Suppressor macrophage (primary cell): ENCODE results near the gene ZNF275.
"Not testable (repeated sequence)": the region's sequence is repeated elsewhere in the genome, so short reads cannot be mapped to it uniquely, and the experiment has no call there.

ENCODE experiments used
- DNase-seq, 4 experiments: peaks; one replicate each; pipeline ENCODE4 v3.0.0-alpha.2; 2020 to 2022

The ZNF275 gene

DNA sequence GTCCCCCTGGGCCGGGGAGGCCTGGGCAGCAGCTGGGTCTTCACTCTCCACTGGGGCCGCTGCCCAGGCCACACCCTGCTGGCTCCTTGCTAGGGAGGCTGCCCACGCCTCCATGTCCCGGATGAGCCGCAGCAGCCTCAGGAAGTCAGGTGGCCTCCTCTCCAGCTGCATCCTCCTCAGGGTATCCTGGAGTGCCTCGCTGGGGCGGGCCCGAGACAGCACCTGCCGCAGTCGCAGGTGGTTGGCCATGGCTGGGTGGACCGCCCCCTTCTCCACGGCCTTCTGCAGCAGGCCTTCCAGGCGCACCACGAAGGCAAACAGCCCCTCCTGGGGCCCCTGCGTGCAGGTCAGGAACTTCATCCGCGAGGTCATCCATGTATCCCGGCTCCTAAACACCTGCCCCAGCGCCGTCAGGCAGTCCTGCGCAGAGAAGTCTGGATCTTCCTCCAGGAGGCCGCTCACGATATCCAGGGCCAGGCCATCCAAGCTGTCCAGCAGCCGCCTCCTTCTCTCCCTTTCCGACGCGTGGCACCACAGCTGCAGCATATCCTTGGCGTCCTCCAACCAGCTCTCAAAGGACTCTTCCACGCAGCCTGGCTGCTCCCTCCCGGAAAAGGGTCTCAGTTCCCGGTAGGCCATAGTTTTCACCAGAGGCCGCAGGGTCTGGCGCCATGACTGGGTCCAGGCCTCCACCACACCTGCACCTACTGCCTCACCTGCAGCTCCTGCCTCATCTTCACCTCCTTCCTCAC, 14.5 kb upstream of the ZNF275 start:
- no peak for DNase-seq

DNA sequence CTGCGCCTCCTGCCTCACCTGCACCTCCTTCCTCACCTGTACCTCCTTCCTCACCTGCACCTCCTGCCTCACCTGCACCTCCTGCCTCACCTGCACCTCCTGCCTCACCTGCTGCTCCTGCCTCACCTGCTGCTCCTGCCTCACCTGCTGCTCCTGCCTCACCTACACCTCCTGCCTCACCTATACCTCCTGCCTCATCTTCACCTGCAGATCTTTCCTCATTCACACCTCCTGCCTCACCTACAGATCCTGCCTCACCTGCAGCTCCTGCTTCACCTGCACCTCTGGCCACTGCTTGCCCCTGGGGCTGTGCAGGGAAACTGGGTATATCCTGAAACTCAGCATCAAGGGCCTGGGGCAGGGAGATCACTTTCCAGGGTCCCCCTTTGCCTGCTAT, 13.9 kb upstream of the ZNF275 start:
- DNase-seq, result not testable (repeated sequence)

DNA sequence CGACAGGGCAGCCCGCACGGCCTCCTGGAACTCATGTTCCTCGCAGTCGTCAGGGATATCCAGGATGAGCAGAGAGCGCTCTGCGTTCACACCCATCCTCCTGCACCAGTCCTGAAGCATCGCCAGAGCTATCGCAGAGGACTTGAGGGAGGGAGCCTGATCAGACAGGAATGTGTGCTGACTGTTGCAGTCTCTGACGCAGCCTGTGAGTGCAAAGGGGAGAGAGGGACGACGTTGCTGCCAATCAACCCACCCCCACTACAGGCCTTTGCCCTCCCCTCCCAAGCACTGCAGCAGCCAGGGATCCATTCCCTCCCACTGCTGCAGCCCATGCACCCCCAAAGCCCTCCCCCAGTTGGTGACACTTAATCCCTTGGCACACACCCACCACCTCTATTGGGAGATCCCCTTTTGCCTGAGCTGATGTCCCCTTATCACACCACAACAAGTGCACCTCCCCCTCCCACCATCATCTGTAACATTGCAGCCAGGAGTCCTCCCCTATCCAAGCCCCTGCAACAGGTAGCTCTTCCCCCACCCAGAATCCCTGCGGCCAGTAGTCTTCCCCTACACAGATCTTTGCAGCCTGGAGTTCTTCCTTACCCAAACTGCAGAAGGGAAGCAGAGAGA, 13.3 kb upstream of the ZNF275 start:
- no peak for DNase-seq

DNA sequence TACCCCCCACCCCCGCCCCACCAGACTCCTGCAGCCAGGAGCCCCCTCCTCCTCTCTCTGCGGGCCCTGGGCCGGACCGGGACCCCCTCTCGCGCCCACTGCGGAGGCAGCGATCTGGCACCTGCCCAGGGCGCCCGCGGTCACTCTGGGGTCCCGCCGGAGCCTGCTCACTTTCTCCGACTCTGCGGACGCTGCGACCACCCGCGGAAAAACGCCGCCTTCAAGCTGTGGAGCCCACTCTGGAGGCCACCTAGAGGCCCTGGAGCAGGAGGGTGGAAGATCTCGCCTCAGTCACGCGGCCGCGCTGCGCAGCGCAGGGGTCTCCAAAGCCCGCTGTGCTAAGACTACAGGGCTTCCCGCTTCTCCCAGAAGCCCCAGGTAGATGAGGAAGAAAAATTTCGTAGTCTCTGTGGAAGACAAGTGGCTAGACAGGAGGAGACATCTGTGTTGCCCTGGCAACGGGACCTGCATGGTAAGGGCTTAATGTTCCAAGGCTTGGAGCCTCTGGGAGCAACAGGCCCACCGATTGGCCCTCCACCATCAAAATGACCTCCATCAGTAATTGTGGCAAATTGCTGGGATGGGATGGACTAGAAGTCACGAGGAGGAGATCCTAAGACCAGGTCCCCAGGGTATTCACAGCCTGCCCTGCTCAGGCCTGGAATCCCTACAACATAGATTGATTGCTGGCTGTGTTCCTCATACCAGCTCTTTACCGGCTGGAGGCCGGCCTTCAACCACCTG, 12.4 kb upstream of the ZNF275 start, which contains the start of gene PNMA6F:
Gene PNMA6F, minus strand, starts transcription at position 387 of the 744 bp plus-strand sequence. CDS start 1,093 bp downstream, outside the sequence.
- DNase-seq, result no peak

DNA sequence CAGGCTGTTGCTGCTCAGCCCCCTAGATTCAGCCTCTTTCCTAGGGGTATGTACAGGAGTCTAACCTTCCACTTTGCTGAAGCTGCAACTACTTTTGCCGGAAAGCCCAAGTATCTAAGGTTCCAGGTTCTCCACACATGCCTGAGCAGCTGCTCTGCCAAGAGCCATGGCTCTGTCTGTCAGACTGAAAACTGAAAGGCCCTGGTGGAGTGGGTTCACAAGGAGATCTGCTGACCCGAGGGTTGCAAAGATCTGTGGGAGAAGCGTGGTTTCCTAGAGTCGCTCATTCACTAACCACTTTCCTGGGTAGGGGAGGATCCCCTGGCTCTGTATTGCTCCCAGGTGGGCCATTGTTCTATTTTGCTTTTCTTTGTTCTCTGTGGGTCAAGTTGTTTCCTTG, 6.4 kb upstream of the ZNF275 start:
- no peak for DNase-seq

DNA sequence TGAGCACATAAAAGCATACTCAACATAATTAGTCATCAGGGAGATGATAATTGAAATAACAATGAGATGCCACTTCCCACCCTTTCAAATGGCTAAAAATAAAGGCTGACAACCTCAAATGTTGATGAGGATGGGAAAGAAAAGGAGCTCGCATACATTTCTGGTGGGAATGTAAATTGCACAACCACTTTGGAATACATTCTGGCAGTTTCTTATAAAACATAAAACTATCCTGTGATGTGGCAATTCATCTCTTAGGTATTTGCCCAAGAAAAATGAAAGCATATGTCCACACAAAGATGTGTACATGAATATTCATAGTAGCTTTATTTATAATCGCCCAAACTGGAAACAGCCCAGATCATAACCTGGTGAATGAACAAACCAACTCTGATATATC, 687 bp upstream of the ZNF275 start:
- DNase-seq, result no peak

DNA sequence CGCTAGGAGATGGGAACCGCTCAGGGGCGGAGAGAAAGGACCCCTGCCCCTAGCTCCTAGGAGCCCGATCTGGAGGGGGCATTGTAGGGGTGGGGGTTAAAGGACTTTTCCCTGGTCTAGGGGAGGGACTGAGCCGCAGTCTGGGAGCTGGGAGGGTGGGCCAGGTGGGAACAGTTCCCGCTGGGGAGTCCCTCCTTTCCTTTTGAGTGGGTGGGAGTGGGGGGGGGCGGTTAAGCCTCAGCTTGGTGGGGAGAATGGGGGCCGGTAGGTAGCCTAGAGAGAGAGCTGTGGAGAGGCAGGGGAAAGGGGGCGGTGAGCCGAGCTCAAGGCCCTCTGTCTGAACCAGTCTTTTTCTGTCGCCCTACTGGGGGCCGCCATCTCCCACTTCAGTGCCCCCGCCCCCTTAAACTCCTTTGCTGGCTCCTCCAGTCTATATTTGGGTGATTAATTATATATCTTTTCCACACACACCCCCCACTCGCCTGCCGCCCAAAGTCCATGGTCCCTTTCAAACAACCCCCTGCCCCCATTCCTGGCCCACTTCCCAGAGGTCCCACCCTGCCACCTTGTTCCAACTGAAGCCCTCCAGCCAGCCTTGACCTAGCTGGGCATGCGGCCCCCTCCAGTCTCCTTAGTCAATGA, 822 bp downstream of the ZNF275 start:
- no peak for DNase-seq

DNA sequence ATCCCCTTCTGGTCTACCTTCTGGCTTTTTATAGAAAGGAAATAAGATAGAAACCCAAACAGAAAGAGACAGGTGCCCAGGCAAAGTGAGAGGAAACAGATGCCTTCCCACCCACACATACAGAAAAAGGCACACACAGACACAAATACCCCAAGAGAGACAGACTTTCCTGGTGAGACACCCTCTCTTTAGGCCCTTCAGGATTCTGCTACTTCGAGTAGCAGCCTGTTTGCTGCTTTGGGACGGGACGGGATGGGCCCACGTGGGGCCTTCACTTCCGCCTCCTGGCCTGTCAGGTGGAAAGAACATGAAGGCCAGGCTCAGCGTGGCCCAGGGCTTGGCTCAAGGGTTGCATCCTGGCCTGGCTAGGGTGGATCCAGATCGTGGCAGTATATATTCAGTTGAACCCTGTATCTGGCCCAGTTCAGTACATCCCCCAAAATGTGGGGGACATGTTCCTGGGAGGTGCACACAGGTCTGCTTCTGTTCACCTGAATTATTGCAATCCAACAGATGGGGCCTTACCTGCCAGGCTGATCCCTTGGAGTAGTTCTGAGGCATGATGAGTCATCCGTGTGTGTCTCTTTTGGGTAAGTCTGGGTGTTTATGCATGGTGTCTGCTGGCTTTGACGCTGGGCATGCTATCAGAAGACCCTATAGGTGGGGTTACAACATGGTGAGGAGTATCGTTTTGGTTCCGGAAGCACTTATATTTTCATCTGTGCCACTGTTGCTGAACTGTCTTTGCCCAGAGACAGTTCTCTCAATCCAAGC, 2.4 kb downstream of the ZNF275 start:
- no peak for DNase-seq

DNA sequence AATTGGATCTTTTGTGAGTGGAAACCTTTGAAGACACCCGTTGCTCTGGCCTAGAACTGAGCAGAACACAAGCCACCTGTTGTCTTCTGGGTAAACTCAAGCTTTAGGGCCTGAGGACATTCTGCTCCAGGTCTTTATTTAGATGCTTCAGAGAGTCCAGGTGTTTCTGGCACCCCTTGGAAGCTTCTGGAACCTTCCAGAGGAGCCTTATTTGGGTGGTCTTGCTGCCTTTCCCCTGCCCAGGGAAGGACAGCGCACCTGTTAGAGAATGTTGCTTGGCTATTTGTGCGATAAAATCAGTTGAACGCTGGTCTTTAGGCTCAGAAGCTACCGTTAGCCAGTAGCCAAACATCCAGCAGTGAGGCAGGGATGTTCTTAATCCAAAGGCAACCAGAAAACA, 3.0 kb downstream of the ZNF275 start:
- no peak for DNase-seq

DNA sequence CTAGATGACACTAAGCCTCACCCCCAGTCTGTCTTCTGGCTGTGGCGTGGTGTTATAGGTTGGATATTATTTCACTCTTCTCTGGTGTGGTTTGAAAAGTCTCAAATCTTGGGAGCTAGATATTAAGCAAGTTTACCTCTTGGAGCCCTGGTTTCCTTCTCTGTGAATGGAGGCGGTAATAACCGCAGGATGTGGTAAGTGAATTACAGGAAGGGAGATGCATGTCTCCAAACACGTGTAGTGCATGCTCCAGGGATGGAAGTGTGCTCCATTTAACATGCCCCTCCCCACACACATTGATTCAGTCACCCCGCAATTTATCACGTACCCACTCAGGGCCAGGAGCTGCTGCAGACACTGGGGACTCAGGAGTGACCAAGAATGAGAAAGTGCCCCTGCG, 4.9 kb downstream of the ZNF275 start:
- no peak for DNase-seq

DNA sequence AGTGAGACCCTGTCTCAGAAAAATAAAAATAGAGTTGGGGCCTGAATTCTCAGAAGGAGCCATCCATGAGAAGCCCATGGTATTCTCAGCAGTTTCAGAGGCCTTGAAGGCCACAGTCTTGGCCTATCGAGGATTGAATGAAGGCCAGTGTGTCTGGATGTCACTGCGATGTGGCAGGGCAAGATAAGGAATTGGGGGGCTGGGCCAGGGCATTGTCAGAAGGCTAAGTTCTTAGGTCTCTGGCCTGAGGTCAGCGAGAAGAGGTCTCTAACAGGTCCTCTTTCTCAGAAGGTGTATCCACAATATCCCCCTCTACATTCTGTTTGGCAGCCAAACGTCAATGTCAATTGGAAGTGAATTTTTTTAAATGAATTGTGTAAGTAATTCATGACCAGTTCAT, 5.7 kb downstream of the ZNF275 start:
- DNase-seq, result no peak

DNA sequence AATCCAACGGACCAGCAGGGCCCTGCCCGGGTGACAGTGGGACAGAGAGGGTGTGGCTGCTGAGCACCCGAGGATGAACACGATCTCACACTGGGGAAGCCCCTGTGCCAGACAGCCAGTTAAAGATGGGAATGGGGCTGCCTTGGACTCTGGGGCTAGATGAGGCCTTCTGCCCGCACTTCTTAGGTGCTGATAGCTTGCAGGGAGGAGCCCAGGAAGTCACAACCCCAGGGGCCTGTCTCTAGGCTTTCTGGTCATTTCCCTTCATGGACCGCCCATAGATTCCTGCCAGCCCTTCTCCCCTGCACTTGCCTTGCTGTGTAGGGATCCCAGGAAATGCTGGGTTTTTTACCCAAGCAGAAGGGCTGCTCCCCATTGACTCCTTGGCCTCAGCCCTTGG, 6.2 kb downstream of the ZNF275 start:
- DNase-seq, result no peak

DNA sequence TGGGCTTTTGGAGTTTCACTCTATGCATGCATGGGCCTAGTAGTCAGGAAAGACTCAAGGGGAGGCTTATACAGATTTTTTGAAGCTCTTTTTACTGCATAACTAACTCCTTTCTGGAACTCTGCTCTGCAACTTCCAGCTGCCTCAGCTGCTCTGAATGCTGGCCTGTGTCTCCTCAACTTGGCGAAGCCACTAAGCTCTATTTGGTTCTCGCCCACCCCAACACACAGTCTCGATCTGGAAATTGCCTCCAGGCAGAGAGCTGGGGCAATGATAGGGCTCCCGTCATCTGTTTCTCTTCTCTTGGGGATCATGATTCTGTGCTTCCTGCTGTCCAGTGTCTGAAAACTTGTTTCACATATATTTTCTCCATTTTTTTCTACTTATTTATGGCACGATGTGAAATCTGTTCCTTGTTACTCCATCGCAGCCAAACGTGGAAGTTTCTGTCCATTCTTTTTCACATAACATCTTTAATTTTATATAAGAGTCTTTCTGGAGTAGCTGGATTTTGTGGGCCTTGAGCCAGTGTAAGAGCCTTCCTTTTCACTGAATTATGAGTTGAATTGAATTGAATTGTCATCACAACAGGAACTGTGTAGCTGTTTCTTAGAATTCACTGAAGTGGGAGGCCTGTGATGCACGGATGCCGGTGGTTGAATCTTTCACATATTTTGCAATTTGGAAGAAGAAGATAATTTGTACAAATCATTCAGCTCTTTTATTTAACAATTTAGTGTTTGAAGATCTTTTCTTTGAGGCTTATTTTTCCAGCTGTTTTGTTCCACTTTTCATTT, 9.0 kb downstream of the ZNF275 start:
- no peak for DNase-seq

DNA sequence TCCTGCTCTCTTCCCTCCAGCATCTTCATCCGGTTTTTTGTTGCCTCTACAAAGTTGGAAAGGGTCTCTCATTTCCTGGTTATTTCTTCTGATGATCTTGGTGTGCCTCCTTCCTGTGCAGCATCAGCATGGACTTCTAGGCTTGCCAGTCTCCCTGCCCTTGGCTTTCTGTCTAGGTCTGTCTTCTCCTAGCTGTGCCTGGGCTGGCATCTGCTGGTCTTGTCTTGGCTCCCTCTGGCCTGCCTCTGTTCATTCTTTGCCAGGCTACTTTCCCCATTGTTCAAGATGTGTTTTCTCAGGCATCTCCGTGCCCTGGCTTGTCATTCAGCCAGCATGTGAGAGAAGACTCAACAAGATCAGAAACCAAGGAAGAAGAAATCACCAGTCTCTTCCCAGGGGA, 9.7 kb downstream of the ZNF275 start:
- DNase-seq, result no peak

DNA sequence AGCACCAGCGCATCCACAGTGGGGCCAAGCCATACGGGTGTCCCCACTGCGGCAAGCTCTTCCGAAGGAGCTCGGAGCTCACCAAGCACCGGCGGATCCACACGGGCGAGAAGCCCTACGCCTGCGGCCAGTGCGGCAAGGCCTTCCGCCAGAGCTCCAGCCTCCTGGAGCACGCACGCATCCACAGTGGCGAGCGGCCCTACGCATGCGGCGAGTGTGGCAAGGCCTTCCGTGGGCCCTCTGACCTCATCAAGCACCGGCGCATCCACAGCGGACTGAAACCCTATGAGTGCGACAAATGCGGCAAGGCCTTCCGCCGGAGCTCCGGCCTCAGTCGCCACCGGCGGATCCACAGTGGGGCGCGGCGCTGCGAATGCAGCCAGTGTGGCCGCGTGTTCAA, 13.6 kb downstream of the ZNF275 start:
- no peak for DNase-seq

DNA sequence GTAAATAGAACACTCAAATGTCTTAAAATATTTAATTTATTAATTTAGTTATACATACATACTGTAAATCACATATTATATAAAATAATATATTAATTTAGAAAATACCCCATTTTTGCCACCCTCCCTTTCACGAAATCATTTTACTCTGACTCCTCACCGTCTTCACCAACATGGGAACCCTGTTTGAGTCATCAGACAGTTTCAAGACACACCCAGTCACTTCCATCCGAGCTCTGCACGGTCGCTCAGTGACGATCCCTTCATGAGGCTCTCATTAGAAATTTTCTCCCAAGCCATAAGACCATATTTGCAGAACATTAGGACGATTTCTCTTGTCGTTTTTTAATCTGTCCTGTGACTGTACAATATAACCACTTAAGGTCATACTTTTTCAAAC, 14.5 kb downstream of the ZNF275 start:
- DNase-seq, result no peak

DNA sequence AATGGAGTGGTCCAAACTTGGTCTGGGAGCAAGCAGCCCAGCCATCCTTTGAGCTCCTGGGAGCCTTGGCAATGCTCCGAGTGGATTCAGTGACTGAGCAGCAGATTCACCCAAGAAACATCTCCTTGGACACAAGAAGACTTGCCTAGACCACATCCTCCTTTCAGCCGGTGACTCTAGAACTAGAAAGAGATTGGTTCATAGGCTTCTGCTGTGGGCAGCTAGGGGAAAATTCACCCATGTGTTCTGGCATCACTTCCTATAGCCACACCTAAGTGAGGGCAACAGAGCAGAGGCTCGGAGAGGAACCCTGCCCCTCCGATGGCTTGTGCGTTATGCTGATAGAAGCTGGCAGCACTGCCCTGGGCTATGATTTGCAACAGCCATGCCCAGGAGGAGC, 16.0 kb downstream of the ZNF275 start:
- no peak for DNase-seq

DNA sequence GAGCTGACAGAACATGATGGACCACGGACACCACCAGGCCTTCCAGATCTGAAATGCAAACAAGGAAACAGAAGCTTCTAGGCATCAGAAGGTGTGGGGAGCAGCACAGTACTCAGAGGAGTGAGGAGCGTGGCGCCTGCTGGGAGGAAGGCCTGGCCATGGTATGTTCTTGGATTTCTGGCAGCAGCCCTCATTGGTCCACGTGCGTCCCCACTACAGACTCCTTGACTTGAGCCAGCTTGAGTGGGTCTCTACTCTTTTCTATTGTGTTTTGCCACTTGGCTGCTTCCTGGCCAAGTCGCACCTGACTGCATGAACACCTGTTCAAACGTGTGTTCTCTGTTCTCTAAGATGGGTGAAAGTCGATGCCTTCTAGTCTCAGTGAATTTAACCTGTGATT, 18.0 kb downstream of the ZNF275 start:
- DNase-seq, result no peak

DNA sequence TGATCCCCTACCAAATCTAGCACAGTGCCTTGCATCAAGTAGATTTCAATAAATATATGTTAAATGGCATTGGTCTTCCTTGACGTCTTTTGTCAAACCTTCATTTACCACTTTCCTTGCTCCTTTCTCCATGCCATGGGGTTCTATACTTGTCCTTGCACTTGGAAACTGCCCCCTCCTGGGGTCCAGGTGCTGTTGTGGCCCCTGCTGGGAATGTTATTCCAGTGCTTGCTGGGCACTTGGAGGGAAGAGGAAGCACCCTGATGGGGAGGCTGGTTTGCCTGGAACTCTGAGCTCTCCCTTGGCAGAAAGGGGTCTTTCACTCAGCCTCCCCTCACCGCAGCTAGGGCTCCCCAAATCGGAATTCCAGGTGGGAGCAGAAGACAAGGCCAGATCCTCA, 18.9 kb downstream of the ZNF275 start:
- no peak for DNase-seq

DNA sequence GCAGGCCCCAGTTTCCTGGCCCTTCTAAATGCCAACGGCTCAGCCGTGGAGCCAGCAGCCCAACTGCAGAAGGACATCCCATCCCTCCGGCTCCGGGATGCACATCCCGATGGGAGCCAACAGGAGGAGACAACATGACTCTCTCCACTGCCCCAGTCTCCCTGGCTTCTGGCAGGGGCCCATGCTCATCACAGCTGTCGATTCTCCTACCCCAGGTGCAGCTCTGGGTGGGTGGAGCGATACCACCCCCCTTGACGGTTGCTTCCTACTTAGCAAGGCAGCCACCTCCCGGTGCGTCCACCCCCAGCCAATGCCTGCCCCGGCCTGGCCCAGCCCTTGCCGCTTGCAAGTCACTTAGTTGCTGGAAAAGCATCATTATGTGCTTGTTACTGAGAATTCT, 19.5 kb downstream of the ZNF275 start:
- DNase-seq, result no peak

DNA sequence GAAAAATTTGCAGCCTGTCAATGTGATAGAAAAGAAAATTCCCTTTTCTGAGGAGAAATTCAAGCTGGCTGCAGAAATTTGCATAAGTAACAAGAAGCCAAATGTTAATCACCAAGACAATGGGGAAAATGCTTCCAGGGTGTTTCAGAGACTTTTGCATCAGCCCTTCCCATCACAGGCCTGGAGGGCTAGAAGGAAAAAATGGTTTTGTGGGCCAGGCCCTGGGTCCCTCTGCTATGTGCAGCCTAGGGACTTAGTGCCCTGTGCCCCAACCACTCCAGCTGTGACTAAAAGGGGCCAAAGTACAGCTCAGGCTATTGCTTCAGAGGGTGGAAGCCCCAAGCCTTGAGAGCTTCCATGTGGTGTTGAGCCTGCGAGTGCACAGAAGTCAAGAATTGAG, 23.9 kb downstream of the ZNF275 start:
- no peak for DNase-seq
